ENCODE data around the gene HECTD2.
"Not testable (repeated sequence)": the region's sequence is repeated elsewhere in the genome, so short reads cannot be mapped to it uniquely, and the experiment has no call there.

The HECTD2 gene

GRCh38 chr10:91550021-91550420, 139.9 kb downstream of the HECTD2 start:
- H3K4me3 Mint-ChIP-seq: no peak overlapping the region
- DNase-seq (ENCODE audit: low spot score): no peak
- no peaks in the 10 kb centered on the region for H3K4me1 Mint-ChIP-seq (ENCODE audit: low read depth)
- no peaks in the 10 kb centered on the region for H3K27me3 Mint-ChIP-seq (ENCODE audit: low read depth)
- no peaks in the 10 kb centered on the region for H3K9me3 Mint-ChIP-seq
- H3K36me3 Mint-ChIP-seq (ENCODE audit: low read depth): no peaks in the 10 kb centered on the region
- H3K27ac Mint-ChIP-seq: no peak overlapping the region

GRCh38 chr10:91551856-91552255, 141.7 kb downstream of the HECTD2 start:
- Mint-ChIP-seq H3K36me3 (ENCODE audit: low read depth) (no peaks in the 10 kb centered on the region), H3K27ac (no peak overlapping the region), H3K27me3 (ENCODE audit: low read depth) (no peaks in the 10 kb centered on the region), H3K4me1 (ENCODE audit: low read depth) (no peaks in the 10 kb centered on the region), H3K4me3 (no peak overlapping the region), H3K9me3 (no peaks in the 10 kb centered on the region)
- DNase-seq (ENCODE audit: low spot score): no peak

DNA sequence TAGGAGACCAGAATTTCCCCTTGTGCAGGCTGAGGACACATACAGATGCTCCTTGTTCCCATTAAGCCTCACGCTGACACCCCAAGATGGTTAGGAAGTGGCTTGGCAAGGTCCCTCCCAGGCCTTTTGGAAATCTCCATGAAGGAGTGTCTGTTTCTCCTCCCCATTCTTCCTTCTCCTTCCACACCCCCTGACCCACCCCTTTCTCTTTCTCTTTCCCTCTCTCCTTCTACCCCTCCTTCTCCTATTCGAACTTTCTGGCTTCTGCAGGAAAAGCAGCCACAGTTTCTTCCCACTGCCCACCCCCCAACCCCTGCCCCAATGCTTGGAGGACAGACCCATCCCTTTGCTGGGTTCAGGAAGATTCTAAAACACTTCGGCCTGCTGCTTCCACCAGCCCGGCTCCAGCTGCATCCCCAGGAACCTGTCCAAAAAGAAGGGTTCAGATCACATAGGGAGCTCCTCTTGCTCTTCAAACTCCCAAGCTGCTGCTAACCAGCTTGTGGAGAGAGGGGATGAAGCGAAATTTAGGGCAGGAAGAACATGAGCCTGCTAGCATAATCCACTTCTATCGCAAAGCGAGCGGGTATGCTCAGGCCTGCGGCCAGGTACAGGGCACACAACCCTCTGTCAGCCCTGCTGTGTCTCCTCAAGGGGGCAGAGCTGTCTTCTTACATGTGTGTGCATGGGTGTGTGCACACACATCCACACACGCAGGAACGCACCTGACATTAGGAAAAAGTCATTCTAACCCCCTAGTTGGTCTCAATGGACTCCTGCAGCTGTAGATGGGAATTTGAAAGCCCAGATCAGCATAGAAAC, 142.3 kb downstream of the HECTD2 start:
- H3K4me3 Mint-ChIP-seq: no peak overlapping the region
- H3K4me1 Mint-ChIP-seq (ENCODE audit: low read depth): no peaks in the 10 kb centered on the region
- H3K36me3 Mint-ChIP-seq (ENCODE audit: low read depth): no peaks in the 10 kb centered on the region
- H3K27ac Mint-ChIP-seq: no peak overlapping the region
- H3K9me3 Mint-ChIP-seq: no peaks in the 10 kb centered on the region
- no peaks in the 10 kb centered on the region for H3K27me3 Mint-ChIP-seq (ENCODE audit: low read depth)
- DNase-seq (ENCODE audit: low spot score): no peak

GRCh38 chr10:91555455-91555854, 145.3 kb downstream of the HECTD2 start:
- Mint-ChIP-seq H3K27me3 (ENCODE audit: low read depth) (no peaks in the 10 kb centered on the region), H3K4me1 (ENCODE audit: low read depth) (no peaks in the 10 kb centered on the region), H3K36me3 (ENCODE audit: low read depth) (no peaks in the 10 kb centered on the region), H3K27ac (no peak overlapping the region), H3K4me3 (no peak overlapping the region), H3K9me3 (no peaks in the 10 kb centered on the region)
- DNase-seq (ENCODE audit: low spot score): no peak

- Mint-ChIP-seq H3K4me3 (no peak overlapping the region), H3K9me3 (no peaks in the 10 kb centered on the region), H3K4me1 (ENCODE audit: low read depth) (no peaks in the 10 kb centered on the region), H3K27me3 (ENCODE audit: low read depth) (no peaks in the 10 kb centered on the region), H3K27ac (no peak overlapping the region), H3K36me3 (ENCODE audit: low read depth) (no peaks in the 10 kb centered on the region)
- DNase-seq (ENCODE audit: low spot score): no peak
Observed at GRCh38 chr10:91556691-91557566, 146.8 kb downstream of the HECTD2 start.

GRCh38 chr10:91557651-91558111, 147.5 kb downstream of the HECTD2 start:
- no peak for DNase-seq (ENCODE audit: low spot score)
- Mint-ChIP-seq H3K9me3 (no peaks in the 10 kb centered on the region), H3K4me3 (no peak overlapping the region), H3K4me1 (ENCODE audit: low read depth) (no peaks in the 10 kb centered on the region), H3K36me3 (ENCODE audit: low read depth) (no peaks in the 10 kb centered on the region), H3K27me3 (ENCODE audit: low read depth) (no peaks in the 10 kb centered on the region), H3K27ac (no peak overlapping the region)

- H3K4me3 Mint-ChIP-seq: no peak overlapping the region
- no peaks in the 10 kb centered on the region for H3K9me3 Mint-ChIP-seq
- no peaks in the 10 kb centered on the region for H3K27me3 Mint-ChIP-seq (ENCODE audit: low read depth)
- no peak overlapping the region for H3K27ac Mint-ChIP-seq
- no peaks in the 10 kb centered on the region for H3K36me3 Mint-ChIP-seq (ENCODE audit: low read depth)
- no peak for DNase-seq (ENCODE audit: low spot score)
- no peaks in the 10 kb centered on the region for H3K4me1 Mint-ChIP-seq (ENCODE audit: low read depth)
Observed at GRCh38 chr10:91558473-91558872, 148.3 kb downstream of the HECTD2 start.

GRCh38 chr10:91559169-91559568, 149.0 kb downstream of the HECTD2 start:
- no peaks in the 10 kb centered on the region for H3K9me3 Mint-ChIP-seq
- no peaks in the 10 kb centered on the region for H3K4me1 Mint-ChIP-seq (ENCODE audit: low read depth)
- no peak overlapping the region for H3K4me3 Mint-ChIP-seq
- DNase-seq (ENCODE audit: low spot score): no peak
- H3K36me3 Mint-ChIP-seq (ENCODE audit: low read depth): no peaks in the 10 kb centered on the region
- no peak overlapping the region for H3K27ac Mint-ChIP-seq
- H3K27me3 Mint-ChIP-seq (ENCODE audit: low read depth): no peaks in the 10 kb centered on the region

DNA sequence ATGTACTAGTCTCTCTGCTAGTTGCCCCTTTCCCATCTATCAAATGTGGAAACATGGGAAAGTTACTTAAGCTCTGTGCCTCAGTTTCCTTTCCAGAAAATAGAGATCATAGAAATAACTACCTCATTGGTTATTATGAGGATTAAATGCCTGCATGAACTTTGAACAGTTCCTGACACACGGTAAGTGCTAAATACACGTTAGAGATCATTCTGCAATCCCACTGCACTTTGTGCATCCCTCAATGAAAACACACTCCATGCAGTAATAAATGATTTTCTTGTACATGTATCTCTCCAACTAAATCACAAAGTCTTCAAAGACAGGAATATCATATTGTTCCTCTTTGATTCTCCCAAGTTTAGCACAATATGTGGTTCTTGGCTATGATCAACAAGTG, 149.6 kb downstream of the HECTD2 start:
- no peak for DNase-seq (ENCODE audit: low spot score)
- no peak overlapping the region for H3K4me3 Mint-ChIP-seq
- H3K9me3 Mint-ChIP-seq: no peaks in the 10 kb centered on the region
- H3K4me1 Mint-ChIP-seq (ENCODE audit: low read depth): no peaks in the 10 kb centered on the region
- no peaks in the 10 kb centered on the region for H3K27me3 Mint-ChIP-seq (ENCODE audit: low read depth)
- H3K27ac Mint-ChIP-seq: no peak overlapping the region
- no peaks in the 10 kb centered on the region for H3K36me3 Mint-ChIP-seq (ENCODE audit: low read depth)

- not testable (repeated sequence) for H3K36me3 Mint-ChIP-seq (ENCODE audit: low read depth); H3K4me1 Mint-ChIP-seq (ENCODE audit: low read depth); H3K27ac Mint-ChIP-seq; H3K4me3 Mint-ChIP-seq; DNase-seq (ENCODE audit: low spot score); H3K9me3 Mint-ChIP-seq; H3K27me3 Mint-ChIP-seq (ENCODE audit: low read depth)
Observed at GRCh38 chr10:91560827-91561226, 150.7 kb downstream of the HECTD2 start.

DNA sequence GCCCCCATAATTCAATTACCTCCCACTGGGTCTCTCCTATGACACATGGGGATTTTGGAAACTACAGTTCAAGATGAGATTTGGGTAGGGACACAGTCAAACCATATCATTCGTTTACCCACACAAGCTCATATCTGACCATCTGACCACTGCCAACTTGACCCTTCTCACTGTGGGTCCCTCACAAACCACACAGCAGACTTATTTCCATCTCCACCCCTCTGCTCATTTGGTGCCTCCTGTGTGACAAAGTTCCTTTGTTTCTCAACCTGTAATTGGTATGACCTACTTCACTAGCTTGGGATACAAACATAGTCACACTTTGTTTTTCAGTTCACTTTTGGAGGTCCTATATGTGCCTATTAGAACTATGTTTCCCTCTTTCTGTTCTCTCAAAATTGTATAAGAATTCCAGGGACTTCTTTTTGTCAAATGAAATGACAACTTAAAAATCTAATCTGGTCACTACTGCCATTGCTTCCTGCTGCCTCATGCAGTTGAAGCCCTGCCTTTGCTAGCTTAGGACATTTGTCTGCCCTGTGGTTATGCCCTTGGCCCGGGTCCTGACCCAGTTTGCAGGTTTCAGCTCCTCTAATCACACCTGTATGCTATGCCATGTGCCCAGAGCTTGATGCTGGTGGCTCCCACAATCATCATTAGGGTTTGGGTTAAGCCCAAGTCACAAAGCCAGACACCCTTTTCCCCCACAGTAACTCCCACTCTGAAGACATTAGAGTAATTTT, 152.9 kb downstream of the HECTD2 start:
- Mint-ChIP-seq H3K27me3 (ENCODE audit: low read depth) (no peaks in the 10 kb centered on the region), H3K36me3 (ENCODE audit: low read depth) (no peaks in the 10 kb centered on the region), H3K4me3 (no peak overlapping the region), H3K27ac (no peak overlapping the region), H3K9me3 (no peaks in the 10 kb centered on the region), H3K4me1 (ENCODE audit: low read depth) (no peaks in the 10 kb centered on the region)
- DNase-seq (ENCODE audit: low spot score): no peak

GRCh38 chr10:91564026-91564425, 153.9 kb downstream of the HECTD2 start:
- Mint-ChIP-seq H3K27ac (no peak overlapping the region), H3K36me3 (ENCODE audit: low read depth) (no peaks in the 10 kb centered on the region)

More at GRCh38 chr10:91564026-91564425, 153.9 kb downstream of the HECTD2 start:
- Mint-ChIP-seq H3K9me3 (no peaks in the 10 kb centered on the region), H3K4me1 (ENCODE audit: low read depth) (no peaks in the 10 kb centered on the region), H3K27me3 (ENCODE audit: low read depth) (no peaks in the 10 kb centered on the region), H3K4me3 (no peak overlapping the region)
- no peak for DNase-seq (ENCODE audit: low spot score)
